ENCODE measurements around the gene ALOX5AP.

DNA sequence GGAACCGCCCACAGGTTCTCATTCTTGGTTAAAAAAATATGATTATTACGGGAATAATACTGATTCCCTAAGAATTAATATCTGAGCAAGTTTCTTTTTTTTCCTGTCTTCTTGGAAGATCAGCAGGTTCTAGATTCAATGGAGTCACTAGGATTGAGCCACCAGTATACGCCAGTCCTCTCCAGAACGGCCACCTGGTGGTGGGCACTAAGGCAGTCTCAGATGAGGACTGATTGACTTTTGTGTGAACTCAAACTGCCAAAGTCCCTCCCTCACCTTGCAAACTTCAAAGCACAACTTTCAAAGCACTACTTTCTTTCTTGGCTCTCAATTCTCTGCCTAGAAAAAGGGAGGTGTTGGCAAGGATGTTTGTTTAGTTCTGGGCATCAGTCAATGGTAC, 33.3 kb upstream of the ALOX5AP start:
- TF ChIP-seq, protein P1, sequence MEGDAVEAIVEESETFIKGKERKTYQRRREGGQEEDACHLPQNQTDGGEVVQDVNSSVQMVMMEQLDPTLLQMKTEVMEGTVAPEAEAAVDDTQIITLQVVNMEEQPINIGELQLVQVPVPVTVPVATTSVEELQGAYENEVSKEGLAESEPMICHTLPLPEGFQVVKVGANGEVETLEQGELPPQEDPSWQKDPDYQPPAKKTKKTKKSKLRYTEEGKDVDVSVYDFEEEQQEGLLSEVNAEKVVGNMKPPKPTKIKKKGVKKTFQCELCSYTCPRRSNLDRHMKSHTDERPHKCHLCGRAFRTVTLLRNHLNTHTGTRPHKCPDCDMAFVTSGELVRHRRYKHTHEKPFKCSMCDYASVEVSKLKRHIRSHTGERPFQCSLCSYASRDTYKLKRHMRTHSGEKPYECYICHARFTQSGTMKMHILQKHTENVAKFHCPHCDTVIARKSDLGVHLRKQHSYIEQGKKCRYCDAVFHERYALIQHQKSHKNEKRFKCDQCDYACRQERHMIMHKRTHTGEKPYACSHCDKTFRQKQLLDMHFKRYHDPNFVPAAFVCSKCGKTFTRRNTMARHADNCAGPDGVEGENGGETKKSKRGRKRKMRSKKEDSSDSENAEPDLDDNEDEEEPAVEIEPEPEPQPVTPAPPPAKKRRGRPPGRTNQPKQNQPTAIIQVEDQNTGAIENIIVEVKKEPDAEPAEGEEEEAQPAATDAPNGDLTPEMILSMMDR (IDR thresholded peaks at IDR 0.05; ENCODE audit: insufficient read depth, low read depth, low read length): no peak
- no peak for TF ChIP-seq EZH2 (IDR thresholded peaks at IDR 0.05; ENCODE audit: insufficient read depth, low read length)

Data from astrocyte (in vitro differentiated cells and primary cell).